ENCODE results near the gene CHRD.

The CHRD gene

DNA sequence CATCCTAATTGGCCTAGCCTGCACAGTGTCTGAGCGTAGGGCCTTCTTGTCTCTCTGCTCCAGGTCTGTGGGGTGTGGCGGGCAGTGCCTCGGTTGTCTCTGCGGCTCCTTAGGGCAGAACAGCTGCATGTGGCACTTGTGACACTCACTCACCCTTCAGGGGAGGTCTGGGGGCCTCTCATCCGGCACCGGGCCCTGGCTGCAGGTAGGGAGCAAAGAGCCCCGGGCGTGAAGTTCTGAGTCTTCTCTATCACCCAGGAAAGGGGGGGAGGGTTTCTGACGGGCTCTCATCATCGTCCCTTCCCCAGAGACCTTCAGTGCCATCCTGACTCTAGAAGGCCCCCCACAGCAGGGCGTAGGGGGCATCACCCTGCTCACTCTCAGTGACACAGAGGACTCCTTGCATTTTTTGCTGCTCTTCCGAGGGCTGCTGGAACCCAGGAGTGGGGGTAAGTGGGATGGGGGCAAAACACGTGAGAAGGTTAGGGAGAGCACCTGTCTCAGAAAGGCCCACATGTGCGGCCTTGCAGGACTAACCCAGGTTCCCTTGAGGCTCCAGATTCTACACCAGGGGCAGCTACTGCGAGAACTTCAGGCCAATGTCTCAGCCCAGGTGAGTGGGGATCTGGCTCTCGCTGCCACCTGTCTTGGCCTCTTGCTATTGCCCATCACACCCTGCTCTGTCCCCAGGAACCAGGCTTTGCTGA lies 2.6 kb downstream of the CHRD start:
- no peak for DNase-seq (ENCODE audit: low spot score)

DNA sequence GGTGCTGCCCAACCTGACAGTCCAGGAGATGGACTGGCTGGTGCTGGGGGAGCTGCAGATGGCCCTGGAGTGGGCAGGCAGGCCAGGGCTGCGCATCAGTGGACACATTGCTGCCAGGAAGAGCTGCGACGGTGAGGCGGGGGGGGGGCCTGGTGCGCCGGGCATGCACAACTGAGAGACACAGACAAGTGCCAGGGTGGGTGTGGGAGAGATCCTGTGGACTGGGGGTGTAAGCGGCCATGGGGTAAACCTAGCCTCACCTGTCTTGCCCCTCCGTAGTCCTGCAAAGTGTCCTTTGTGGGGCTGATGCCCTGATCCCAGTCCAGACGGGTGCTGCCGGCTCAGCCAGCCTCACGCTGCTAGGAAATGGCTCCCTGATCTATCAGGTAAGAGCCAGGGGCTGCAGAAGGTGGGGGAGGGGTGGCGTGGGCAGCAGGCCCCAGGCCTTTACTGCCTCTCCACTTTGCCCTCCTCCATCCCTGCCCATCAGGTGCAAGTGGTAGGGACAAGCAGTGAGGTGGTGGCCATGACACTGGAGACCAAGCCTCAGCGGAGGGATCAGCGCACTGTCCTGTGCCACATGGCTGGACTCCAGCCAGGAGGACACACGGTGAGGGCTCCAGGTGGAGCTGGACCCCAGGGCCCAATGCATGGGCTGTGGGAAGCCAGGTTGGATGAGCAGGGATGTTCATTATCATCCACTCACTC lies 3.3 kb downstream of the CHRD start:
- DNase-seq (ENCODE audit: low spot score): no peak

DNA sequence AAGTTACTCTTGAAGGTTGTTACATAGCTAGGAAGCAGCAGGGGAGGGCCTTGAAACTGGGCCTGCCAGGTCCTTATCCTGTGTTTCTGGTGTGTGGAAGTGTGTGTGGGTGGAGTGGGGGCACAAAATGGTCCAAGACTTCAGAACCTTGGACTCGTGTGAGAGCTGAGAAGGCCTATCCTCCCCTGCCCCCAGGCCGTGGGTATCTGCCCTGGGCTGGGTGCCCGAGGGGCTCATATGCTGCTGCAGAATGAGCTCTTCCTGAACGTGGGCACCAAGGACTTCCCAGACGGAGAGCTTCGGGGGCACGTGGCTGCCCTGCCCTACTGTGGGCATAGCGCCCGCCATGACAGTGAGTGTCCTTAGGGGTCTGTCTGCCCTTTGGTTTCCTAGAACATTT lies 4.5 kb downstream of the CHRD start:
- no peak for DNase-seq (ENCODE audit: low spot score)

DNA sequence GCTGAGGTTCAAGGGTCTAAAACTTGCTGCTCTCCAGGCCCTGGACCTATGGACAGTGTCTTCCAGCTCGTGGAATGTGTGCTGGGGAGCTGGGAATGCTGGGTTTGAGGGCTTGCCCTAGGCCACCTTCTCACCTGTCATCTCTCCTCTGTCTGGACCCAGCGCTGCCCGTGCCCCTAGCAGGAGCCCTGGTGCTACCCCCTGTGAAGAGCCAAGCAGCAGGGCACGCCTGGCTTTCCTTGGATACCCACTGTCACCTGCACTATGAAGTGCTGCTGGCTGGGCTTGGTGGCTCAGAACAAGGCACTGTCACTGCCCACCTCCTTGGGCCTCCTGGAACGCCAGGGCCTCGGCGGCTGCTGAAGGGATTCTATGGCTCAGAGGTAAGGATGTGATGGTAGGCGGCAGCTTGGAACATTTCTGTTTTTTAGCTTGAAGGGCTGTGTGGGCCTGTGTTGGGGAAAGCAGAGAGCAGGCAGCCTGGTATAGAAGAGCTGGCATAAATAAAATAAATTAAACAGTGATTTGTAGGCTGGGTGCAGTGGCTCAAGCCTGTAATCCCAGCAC lies 5.1 kb downstream of the CHRD start:
- no peak for DNase-seq (ENCODE audit: low spot score)

GRCh38 chr3:184386047-184386806 lies 6.4 kb downstream of the CHRD start:
- no peak for DNase-seq (ENCODE audit: low spot score)

DNA sequence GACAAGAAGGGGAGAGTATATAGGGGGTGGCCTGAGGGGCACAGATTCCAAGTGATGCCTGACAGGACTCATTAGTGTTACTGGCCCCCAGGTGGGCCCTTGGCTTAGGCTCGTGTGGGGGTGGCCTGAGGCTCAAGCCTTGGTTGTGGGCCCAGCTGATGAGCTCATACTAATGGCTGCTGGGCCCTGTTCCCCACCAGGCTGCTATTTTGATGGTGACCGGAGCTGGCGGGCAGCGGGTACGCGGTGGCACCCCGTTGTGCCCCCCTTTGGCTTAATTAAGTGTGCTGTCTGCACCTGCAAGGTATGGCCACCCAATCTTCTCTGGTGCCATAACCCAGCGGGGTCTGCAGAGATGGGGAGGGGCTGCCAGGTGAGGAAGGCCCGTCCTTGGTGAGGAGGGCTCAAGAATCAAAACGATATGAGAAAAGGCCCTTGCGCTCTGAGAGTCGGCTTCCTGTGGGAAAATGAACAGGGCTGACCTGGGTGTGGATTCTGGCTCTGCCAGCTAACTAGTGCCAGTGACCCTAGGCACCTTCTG lies 7.4 kb downstream of the CHRD start:
- no peak for DNase-seq (ENCODE audit: low spot score)

GRCh38 chr3:184388164-184388935 lies 8.5 kb downstream of the CHRD start:
- no peak for DNase-seq (ENCODE audit: low spot score)

DNA sequence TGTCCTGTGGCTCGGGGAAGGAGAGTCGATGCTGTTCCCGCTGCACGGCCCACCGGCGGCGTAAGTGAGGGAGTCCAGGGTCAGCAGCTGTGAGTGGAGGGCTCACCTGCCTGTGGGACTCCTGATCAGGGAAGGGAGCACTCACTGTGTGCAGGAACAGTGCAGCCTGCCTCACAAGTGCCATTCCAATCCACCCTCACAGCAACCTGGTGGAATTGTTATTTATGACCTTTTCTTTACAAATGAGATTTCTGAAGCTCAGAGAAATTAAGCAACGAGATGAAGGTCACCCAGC lies 9.0 kb downstream of the CHRD start:
- no peak for DNase-seq (ENCODE audit: low spot score)

GRCh38 chr3:184389384-184389783 lies 9.5 kb downstream of the CHRD start:
- DNase-seq (ENCODE audit: low spot score): no peak

- DNase-seq (ENCODE audit: low spot score): no peak
Observed at GRCh38 chr3:184389935-184390528, 10.2 kb downstream of the CHRD start.

DNA sequence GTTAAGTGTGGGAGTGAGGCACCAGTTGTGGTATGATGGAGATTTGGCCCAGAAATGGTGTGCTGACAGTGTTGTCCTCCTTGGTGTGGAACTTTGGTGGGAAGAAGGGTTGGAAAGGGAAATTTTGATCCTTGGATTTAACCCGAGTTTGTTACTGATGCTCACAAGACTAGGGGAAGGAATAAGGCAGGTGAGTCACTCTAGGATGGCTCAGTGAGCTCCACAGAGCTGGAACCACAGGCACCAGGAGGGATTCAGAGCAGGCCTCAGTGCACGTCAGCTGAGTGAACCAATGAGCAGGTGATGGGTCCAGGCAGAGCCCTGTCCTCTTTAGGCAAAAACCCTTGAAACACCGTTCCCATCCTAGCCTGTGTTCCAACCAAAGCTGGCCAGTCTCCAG lies 11.4 kb downstream of the CHRD start:
- DNase-seq (ENCODE audit: low spot score): no peak

GRCh38 chr3:184395320-184395660 lies 15.4 kb downstream of the CHRD start:
- no peak for DNase-seq (ENCODE audit: low spot score)

DNA sequence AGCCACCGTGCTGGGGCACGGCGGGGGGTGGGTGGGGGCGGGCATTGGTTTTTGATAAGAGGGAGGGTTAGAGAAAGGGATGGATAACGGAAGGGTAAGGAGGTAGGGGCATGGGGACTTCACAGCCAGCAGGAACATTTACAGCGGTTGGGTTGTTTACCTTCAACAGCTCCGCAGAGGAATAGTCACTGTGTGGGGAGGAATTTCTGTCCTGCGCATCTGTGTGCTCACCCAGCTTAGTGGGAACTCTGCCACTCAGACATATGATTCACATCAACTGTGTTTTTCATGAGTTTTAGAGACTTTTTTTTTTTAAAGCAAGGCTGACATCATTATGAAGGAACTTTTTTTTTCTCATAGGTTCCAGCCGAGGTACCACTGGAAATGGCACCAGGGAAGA lies 19.6 kb downstream of the CHRD start:
- no peak for DNase-seq (ENCODE audit: low spot score)

DNA sequence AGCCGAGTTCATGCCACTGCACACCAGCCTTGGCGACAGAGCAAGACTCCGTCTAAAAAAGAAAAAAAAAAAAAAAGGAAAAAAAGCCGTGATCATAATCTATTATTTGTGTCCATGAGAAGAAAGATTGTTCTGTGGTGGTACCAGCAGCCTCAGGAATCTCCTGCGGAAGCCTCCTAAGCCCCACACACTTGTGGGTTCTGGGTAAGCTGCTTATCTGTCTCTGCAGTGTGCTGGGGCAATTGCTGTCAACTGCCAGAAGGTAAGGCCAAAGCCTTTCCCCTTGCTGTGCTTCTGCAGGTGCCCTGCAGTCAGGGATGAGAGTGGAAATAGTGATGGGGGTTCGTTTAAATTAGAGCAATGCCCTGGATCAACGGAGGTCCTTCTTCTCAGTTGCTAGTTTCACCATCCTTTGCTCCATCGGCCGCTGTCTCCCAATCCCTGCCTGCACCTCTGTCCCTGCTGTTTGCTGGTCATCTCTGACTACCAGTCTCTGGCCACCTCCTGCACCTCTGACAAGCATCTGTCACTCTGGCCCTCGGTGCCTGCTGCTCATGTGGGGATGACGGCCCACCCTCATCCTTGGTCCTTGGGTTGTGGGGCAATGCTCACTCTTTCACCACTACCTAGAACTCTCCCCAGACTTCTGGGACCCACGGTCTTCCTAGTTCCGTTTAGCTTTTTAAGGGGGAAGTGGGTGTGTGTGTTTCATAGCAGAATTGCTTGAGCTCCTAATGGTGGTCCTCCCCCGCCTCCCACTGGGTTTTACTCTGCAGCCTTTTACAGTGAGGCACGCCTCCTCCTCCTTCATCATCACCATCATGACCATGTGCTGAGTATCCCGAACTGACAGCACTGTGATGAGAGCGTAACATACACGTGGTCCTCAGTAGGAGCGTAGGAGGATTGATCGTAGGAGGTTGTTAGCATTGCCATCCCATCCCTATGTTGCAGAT lies 25.5 kb downstream of the CHRD start:
- no peak for DNase-seq (ENCODE audit: low spot score)

DNA sequence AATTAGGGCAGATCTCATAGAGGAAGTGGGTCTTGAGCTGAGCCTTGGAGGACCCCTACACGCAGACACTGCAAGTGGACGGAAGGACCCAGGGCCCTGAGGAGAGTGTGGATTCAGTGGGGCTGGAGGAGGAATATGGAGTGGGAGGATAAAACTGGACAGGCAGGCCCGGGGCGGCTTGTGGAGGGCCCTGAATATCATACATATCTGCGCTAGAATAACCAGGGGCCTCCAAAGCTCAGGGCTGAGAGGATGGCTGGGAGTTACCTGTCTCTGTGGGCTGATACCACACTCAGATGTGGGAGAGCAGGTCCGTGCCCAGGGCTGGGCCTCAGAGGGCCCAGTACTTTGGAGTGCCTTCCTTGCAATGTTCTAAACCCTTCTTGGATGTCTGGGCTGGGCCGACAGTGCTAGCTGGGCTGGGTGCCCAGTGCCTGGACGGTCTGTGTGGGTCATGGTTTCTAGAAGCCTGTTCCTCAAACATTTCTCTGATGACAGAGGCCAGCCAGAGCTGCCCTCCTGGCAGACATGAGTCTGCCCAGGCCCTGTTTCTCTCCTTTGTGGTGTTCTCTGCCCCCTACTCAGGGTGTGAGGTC lies 29.6 kb downstream of the CHRD start:
- DNase-seq (ENCODE audit: low spot score): no peak

DNA sequence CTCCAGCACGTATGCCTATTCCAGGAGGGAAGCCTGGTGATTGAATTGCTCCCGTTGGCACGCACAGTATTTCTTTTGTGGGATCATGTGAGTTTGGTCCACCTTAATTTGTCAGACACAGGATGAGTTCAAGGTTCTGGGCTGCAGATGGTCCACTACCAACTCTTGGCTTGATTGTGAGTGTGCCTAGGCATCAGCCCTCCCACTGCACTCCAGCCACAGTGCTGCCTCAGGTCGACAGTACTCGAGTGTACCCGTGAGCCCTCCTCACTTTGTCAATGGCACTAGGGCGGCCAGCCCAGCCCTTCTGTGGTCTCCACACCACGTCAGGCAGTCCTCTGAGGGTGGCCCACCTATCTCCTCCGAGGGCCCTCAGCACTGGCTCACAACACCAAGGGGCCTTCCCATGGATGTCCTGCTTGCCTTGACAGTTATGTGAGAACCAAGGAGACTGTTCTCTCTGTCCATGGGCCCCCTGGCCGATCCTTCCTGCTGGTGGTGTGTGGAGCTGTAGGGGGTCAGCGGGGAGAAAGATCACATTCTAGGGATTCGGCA lies 30.2 kb downstream of the CHRD start:
- DNase-seq (ENCODE audit: low spot score): no peak

- DNase-seq (ENCODE audit: low spot score): no peak
Observed at GRCh38 chr3:184414418-184415202, 34.8 kb downstream of the CHRD start.

DNA sequence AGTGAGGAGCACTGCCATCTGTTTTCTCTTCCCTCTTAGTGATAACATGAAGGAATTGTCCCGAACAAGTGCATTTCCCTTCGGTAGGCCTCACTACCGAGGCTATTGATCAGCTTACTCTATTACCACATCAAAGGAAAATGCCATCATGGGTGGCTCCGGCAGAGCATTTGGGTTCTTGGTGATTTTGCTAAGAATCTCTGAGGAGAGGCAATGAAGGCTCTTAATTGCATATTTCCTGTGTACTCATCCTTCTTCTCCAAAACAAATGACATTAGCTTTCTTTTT lies 35.3 kb downstream of the CHRD start:
- no peak for DNase-seq (ENCODE audit: low spot score)

DNA sequence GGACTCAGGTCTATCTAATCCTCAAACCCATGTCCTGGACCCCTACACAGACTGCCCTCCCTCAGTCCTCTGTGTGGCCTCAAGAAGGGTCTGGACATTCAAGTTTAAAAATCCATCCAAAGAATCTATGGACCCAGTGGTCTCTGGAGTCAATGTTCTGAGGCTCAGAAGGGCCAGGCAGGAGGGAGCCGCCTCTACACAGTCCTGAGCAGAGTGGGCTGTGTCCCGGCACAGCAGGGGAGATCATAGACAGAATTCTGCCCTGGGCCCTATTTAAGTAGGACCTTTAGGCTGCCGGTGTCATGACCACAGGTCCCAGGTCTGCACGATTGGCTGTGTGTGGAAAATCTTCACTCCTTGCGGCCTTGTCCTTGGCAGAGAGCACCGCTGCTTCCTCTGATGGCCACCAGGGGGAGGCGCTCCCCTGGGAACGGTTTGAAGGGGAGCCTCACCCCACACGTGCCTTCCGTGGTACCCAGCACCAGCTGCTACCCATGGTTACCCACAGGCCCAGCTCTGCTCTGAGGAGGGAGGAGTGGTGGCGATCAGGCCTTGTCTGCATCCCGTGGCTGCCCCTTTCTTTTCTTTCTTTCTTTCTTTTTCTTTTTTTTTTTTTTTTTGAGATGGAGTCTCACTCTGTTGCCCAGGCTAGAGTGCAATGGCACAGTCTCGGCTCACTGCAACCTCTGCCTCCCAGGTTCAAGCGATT lies 37.9 kb downstream of the CHRD start:
- peak; percentile 66 for DNase-seq (ENCODE audit: low spot score)

Data from hematopoietic multipotent progenitor cell treated with erythropoietin and hydrocortisone succinate and interleukin-3 and kit ligand, for 15 days (in vitro differentiated cells).